Osteocyte (in vitro differentiated cells): ENCODE data around the gene THRB. TPM values are rescaled to one million over a fixed set of nuclear protein-coding genes. Genes with fewer than 3 reads are reported as not detected.

Experiments
- DNase-seq: peaks from one replicate; pipeline ENCODE4 v3.0.0; 2021; ENCODE audit warnings: mixed read lengths; ENCODE audit not compliant: unreplicated experiment; ENCODE audit errors: extremely low spot score
- H3K27ac Mint-ChIP-seq: one replicate; pipeline ENCODE4 v1.8.0; 2021; ENCODE audit warnings: mild to moderate bottlenecking, mixed read lengths; ENCODE audit not compliant: unreplicated experiment
- H3K27me3 Mint-ChIP-seq: one replicate; pipeline ENCODE4 v1.8.0; 2021; ENCODE audit warnings: mixed read lengths; ENCODE audit not compliant: unreplicated experiment
- H3K36me3 Mint-ChIP-seq: one replicate; pipeline ENCODE4 v1.8.0; 2021; ENCODE audit warnings: mixed read lengths; ENCODE audit not compliant: unreplicated experiment
- H3K4me1 Mint-ChIP-seq: one replicate; pipeline ENCODE4 v1.8.0; 2021; ENCODE audit warnings: mixed read lengths; ENCODE audit not compliant: unreplicated experiment
- H3K4me3 Mint-ChIP-seq: one replicate; pipeline ENCODE4 v1.8.0; 2021; ENCODE audit warnings: mild to moderate bottlenecking, moderate library complexity, mixed read lengths; ENCODE audit not compliant: unreplicated experiment
- H3K9me3 Mint-ChIP-seq: one replicate; pipeline ENCODE4 v1.8.0; 2021; ENCODE audit warnings: mixed read lengths; ENCODE audit not compliant: unreplicated experiment
- total RNA-seq: library from RNA; stranded (reverse); gene quantifications from 2 replicates; pipeline ENCODE4 v1.2.1, GENCODE V29; 2021
- TF ChIP-seq, protein P1 (sequence below): fragments of 200-600 bp; sonication (generic); IDR thresholded peaks from 2 replicates; pipeline ENCODE4 v1.5.0; 2021; ENCODE audit warnings: antibody characterized with exemption, mild to moderate bottlenecking, moderate library complexity

The THRB gene
- total RNA-seq, 1 donor from 2014 or later, result 4.6 TPM

DNA sequence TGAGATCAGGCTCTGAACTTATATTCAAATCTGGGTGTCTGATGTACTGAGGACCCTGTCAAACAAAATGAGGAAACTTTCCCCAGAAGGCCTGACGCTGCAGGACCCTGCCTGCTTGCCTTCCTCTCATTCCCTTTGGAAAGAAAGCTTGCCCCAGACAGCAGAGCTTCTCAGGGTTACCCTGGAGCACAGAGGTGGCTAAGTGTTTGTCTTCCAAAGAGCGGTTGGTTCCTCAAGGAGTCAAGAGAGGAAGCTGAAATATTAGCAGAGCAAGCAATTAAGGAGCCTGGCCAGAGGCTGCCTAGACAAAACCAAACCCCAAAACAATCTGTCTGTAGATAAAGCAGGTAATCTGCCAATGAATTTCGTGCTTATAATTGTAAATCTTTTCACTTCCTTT lies 374.2 kb downstream of the THRB start:
- Mint-ChIP-seq H3K27ac (no peak overlapping the region), H3K36me3 (no peaks in the 10 kb centered on the region), H3K4me1 (peaks cover 31% of the 10 kb centered on the region), H3K27me3 (no peaks in the 10 kb centered on the region), H3K4me3 (no peak overlapping the region), H3K9me3 (no peaks in the 10 kb centered on the region)
- DNase-seq, result no peak
- TF ChIP-seq, protein P1, sequence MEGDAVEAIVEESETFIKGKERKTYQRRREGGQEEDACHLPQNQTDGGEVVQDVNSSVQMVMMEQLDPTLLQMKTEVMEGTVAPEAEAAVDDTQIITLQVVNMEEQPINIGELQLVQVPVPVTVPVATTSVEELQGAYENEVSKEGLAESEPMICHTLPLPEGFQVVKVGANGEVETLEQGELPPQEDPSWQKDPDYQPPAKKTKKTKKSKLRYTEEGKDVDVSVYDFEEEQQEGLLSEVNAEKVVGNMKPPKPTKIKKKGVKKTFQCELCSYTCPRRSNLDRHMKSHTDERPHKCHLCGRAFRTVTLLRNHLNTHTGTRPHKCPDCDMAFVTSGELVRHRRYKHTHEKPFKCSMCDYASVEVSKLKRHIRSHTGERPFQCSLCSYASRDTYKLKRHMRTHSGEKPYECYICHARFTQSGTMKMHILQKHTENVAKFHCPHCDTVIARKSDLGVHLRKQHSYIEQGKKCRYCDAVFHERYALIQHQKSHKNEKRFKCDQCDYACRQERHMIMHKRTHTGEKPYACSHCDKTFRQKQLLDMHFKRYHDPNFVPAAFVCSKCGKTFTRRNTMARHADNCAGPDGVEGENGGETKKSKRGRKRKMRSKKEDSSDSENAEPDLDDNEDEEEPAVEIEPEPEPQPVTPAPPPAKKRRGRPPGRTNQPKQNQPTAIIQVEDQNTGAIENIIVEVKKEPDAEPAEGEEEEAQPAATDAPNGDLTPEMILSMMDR, result no peak

DNA sequence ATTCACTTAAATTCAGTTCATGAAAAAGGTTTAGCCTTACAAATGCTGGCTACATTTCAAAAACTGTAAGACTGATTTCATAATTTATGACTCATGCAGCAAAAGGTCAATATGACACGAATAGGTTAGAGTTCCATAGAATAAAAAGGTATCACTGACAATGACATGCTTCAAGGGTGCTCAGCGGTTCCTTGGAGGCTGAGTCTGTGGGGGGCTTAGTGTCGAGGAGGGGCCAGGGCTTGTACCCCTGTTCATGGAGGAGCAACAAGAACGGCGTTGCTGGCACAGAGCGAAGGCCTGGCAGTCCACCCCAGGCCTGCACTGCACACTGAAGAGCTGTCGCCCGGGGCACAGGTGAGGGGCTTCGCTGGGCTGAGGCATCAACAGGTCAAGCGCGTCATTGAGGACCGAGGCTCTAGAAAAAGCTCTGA lies 375.3 kb downstream of the THRB start:
- Mint-ChIP-seq H3K36me3 (no peaks in the 10 kb centered on the region), H3K27ac (peak overlapping the region; percentile 60), H3K27me3 (no peaks in the 10 kb centered on the region), H3K4me1 (peaks cover 28% of the 10 kb centered on the region), H3K9me3 (no peaks in the 10 kb centered on the region), H3K4me3 (no peak overlapping the region)
- TF ChIP-seq, protein P1, result no peak
- DNase-seq, result no peak

DNA sequence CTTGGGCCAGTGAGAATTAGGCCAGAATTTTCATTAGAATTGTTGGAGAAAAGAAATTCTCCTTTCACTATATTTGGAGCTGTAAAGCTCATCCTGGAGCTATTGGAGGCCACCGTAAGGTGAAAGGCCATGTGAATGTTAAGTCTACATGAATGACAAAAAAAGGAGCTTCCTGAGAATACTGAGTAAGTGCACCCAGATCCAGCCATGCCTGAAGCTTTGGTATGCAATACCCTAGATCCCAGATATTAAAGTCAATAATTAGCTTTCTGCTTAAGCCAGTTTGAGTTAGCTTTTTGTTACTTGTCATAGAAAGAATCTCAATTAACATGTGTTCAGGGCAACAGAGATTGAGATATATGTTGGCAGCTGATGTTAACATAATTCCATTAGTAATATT lies 377.1 kb downstream of the THRB start:
- DNase-seq, result no peak
- Mint-ChIP-seq H3K4me1 (peaks cover 10% of the 10 kb centered on the region), H3K27ac (no peak overlapping the region), H3K36me3 (no peaks in the 10 kb centered on the region), H3K4me3 (no peak overlapping the region), H3K27me3 (no peaks in the 10 kb centered on the region), H3K9me3 (no peaks in the 10 kb centered on the region)
- TF ChIP-seq, protein P1, result no peak

DNA sequence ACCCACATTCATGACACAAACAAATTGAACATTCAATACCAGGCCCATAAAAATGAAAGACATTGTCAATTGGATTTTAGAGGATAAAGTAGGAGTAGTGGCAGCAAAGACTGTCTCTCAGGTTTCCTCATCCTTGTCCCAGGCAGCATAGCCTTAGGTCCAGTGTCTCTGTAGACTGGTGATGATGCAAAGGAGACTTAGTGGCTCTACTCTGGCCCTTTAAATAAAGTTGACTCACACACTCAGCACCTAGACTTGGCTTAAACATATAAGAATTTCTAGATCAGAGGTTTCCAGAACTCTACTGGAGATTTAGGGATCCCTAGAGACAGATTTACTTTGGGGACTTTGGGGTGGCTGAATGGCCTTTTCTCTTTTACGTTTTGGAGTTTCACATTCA lies 382.9 kb downstream of the THRB start:
- no peaks in the 10 kb centered on the region for H3K36me3 Mint-ChIP-seq
- TF ChIP-seq, protein P1, result no peak
- no peaks in the 10 kb centered on the region for H3K9me3 Mint-ChIP-seq
- H3K27ac Mint-ChIP-seq, result no peak overlapping the region
- H3K4me3 Mint-ChIP-seq, result no peak overlapping the region
- no peaks in the 10 kb centered on the region for H3K27me3 Mint-ChIP-seq
- H3K4me1 Mint-ChIP-seq, result no peaks in the 10 kb centered on the region
- no peak for DNase-seq

DNA sequence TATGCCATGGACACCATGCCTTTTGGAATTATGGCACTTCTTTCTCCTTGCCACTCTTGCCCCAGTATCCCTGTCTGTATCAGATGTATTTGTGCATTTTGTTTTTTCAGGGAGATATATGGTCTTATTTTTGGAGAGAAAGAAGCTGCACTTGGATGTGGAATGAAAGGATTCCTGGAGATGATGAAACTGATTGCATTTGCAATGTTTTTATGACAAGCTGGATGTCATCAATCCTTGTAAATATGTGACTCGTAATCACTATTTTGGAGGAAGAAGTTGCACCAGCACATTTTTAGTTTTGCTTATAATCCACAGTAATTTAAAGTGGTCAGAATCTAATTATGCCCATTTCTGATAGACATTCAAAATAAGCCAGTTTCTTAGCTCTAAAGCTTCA lies 384.6 kb downstream of the THRB start:
- no peaks in the 10 kb centered on the region for H3K27me3 Mint-ChIP-seq
- DNase-seq, result no peak
- no peaks in the 10 kb centered on the region for H3K9me3 Mint-ChIP-seq
- TF ChIP-seq, protein P1, result no peak
- H3K4me1 Mint-ChIP-seq, result no peaks in the 10 kb centered on the region
- no peak overlapping the region for H3K27ac Mint-ChIP-seq
- no peaks in the 10 kb centered on the region for H3K36me3 Mint-ChIP-seq
- H3K4me3 Mint-ChIP-seq, result no peak overlapping the region
